HG03159 (cell line): ENCODE measurements around the gene WWC2.
"Not testable (repeated sequence)": the region's sequence is repeated elsewhere in the genome, so short reads cannot be mapped to it uniquely, and the experiment has no call there.

ENCODE experiments used
- ATAC-seq: cut with Tn5 transposase; IDR thresholded peaks from one replicate; pipeline ENCODE4 v1.9.1; 2021; ENCODE audit warnings: mild to moderate bottlenecking, moderate library complexity; ENCODE audit not compliant: unreplicated experiment

Gene WWC2

DNA sequence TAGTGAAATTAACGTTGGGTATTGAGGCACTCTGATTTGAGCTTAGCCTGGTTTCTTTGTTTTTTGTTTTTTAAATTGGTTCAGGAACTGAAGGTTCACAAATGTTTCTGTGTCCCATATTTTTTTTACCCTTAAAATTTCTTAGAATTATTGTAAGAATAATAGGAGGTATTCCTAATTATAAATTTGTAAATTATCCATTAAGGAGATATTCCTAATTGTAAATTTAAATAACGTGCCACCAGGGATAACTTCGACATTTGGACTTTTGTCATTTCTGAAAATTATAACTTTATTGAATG lies 1.2 kb downstream of the WWC2 start:
- ATAC-seq: no peak

DNA sequence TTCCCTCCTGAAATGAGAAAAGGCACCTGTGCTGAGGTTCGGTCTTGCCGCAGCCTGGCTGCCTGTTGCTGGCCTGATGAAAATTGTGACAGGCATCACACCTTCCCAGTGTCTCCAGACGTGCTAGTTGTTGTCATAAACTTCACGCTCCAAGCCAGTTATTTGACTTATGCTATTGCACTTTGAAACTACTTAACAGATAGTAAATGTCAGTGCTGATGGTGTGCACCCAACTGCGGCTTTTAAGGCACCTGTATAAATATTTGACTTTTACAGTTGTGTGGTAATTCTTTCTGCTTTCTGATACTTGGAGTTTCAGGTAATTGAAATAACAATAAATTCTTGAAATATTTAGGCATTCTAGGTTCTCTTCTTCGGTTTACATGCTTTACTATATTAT lies 1.8 kb downstream of the WWC2 start:
- ATAC-seq: no peak

- no peak for ATAC-seq
Measured at GRCh38 chr4:183101956-183102480, 3.0 kb downstream of the WWC2 start.

DNA sequence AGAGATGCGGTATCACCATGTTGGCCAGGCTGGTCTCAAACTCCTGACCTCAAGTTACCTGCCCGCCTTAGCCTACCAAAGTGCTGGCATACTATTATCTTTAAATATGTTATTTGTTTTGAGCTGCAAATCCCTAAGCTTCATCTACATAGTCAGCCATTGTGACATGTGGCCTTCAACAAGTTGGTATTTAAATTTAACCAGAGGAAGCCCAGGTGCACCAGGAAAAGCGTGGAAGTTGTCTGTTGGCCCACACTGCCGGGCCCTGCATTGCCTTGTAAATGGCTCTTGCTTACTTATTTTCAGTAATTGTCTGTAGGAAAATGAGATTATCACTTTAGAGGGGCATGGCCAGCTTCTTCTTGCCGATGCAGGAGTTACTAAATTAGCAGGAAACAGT lies 6.0 kb downstream of the WWC2 start:
- no peak for ATAC-seq

- ATAC-seq: no peak
Measured at GRCh38 chr4:183106839-183107238, 7.8 kb downstream of the WWC2 start.

DNA sequence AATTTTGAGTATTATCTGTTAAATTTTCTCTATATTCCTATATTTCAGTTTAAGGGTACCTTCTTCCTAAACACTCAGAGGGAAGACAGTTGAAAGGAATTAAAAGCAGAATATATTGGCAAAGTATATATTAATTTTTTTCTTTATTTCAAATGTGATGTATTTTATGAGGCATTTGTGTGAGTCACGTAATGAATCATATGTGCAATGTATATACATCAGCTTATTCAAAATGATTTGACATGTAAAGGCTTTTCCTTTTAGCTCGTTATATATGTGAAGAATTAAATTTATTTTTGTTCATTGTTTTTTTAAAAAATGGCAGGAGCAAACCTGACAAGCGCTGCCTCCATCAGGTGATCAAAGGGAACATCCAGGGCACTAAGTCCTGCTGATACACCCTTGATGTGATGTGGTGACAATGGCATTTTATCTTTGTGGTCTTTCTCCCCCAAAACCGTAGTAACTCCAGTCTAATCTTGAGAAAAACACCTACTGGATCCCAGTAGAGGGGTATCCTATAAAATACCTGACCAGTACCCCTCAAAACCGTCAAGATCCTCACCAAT lies 8.9 kb downstream of the WWC2 start:
- ATAC-seq: no peak

DNA sequence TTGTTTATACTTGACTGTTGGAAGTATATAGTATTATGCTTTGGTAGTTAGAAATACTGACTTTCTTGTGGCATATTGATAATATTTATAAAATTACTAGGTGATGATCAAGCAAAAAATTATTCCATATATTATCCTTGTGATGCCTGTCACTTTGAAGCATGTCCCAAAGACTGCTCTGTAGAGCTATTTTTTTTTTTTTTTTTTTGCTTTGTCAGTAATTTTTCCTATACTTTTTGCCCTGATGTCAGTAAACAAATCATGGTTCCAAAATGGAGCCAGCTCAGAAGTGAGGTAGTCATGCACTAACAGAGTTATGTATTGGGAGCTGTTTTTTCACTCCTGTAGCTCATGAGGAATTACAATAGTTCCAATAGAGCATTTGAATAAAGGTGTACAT lies 11.2 kb downstream of the WWC2 start:
- no peak for ATAC-seq

- no peak for ATAC-seq
Measured at GRCh38 chr4:183111452-183111885, 12.4 kb downstream of the WWC2 start.

GRCh38 chr4:183118141-183118540 lies 19.1 kb downstream of the WWC2 start:
- ATAC-seq: no peak

- no peak for ATAC-seq
Measured at GRCh38 chr4:183118585-183118984, 19.5 kb downstream of the WWC2 start.

DNA sequence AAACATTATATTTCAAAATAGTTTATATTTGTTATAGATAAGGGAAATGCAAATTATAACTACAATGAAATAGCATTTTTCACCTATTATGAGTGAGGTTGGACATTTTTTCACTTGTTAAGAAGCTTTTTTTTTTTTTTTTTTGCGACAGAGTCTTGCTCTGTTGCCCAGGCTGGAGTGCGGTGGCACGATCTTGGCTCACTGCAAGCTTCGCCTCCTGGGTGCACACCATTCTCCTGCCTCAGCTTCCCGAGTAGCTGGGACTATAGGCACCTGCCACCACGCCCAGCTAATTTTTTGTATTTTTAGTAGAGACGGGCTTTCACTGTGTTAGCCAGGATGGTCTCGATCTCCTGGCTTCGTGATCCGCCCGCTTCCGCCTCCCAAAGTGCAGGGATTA lies 22.6 kb downstream of the WWC2 start:
- ATAC-seq: not testable (repeated sequence)

GRCh38 chr4:183124228-183124627 lies 25.2 kb downstream of the WWC2 start:
- ATAC-seq: no peak

DNA sequence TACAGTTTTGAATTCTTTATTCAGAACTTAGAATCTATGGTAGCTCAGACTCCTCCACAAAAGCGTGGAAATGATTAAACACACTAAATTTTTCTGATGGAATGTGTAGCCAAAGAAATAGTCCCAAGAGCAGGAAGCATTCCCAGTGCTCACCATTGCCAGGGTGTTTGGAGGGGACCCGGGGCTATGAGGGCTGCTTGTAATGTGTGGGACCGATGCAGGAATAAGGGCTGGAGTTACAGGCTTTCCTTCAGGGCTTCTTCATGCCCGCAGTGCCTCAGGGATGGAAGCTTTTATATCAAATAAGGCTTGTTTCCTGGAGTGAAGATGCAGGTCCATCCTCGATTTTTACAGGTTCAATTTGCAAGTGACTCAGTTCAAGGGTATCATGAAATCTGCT lies 25.8 kb downstream of the WWC2 start:
- ATAC-seq: no peak

- ATAC-seq: no peak
Measured at GRCh38 chr4:183129125-183129524, 30.1 kb downstream of the WWC2 start.

DNA sequence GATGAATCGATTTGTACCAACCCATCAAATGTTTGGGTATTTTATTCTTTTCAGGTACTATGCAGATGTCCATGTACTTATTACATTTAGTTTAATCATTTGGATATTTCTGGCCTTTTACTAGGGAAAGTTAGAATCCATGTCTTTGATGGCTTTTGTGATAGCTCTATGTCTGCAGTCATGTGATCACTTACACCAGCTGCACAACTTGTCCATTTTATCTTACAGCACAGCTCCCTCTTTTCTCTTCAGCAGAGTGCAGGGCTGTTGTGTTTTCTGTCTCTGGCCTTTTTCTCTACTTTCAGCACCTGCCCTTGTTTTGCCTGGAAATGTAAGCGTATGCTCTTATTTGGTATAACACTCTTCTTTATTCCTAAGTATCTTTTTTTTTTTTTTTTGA lies 30.6 kb downstream of the WWC2 start:
- no peak for ATAC-seq

DNA sequence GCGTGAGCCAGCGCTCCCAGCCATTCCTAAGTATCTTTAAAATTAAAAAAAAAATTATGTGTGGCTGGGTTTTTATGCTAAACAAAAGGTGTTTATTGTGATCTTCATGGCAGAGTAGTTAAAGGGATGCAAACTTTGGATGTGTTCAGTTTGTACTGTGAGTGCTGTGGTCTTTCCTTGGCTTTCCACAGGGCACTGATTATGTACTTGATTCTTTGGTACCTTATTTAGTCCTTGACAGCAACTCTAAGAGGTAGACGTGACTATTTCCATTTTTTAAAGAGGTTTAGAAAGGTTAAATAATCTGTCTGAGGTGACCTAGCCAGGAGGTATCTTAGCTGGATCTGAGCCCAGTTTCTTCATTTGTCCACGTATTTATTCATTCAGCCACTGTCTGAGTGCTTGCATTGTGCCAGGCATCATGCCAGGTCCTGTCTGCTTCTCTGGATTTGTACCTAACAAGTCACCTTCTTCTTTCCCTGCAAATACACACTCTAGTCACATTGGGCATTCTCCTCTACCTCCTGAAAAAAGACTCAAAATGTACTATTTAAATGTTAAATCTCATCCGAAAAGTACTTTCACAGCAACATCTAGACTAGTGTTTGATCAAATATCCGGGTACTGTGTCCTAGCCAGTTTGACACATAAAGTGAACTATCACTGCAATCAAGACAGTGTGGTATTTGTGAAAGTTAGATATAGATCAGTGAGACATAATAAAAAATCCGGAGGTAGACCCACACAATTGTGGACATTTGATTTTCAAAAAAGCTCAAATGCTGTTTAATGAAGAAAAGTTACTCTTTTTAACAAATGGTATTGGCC lies 31.5 kb downstream of the WWC2 start:
- ATAC-seq: no peak

- no peak for ATAC-seq
Measured at GRCh38 chr4:183132081-183132480, 33.0 kb downstream of the WWC2 start.

- ATAC-seq: no peak
Measured at GRCh38 chr4:183132865-183133264, 33.8 kb downstream of the WWC2 start.

DNA sequence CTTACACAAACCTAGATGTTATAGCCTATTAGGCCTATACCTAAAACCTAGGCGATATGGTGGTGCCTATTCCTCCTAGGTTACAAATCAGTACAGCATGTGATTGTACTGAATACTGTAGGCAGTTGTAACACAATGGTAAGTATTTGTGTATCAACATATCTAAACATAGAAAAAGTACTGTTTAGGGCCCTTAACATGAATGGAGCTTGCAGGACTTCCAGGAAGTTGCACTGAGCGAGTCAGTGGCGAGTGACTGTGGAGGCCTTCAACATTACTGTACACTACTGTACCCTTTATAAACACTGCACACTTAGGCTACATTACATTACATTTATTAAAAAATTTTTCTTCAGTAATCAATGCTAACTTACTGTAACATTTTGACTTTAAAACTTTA lies 37.8 kb downstream of the WWC2 start:
- ATAC-seq: no peak

- no peak for ATAC-seq
Measured at GRCh38 chr4:183139058-183139750, 40.1 kb downstream of the WWC2 start.

GRCh38 chr4:183139972-183140570 lies 41.0 kb downstream of the WWC2 start:
- ATAC-seq: no peak

DNA sequence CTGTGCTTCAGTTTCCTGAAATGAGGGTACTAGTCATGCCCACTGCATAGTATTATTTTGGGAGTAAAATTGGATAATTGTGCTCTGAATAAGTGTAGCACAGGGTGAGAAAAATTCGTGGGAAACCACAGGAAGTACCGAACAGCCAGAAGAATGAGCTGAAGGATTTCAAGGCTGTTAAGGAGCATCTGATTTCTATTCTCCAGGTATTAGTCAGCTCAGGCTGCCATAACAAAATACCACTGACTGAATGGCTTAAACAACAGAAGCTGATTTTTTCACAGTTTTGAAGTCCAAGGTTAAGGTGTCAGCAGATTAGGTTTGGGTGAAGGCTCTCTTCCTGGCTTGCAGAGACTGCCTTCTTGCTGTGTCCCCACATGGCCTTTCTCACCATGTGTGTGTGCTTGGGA lies 41.9 kb downstream of the WWC2 start:
- ATAC-seq: no peak
